CD14-positive monocyte (primary cell): ENCODE data around the gene SH2D7. TPM values are rescaled to one million over a fixed set of nuclear protein-coding genes. Genes with fewer than 3 reads are reported as not detected.

Experiments used
- DNase-seq, 3 donors: peaks; one replicate each; pipeline ENCODE4 v3.0.0-alpha.2; 2011 to 2022
- H2AFZ ChIP-seq: 2 replicates; pipeline ENCODE4 v1.6.0; 2012; ENCODE audit warnings: mild to moderate bottlenecking, low read depth, low read length, inconsistent platforms; ENCODE audit not compliant: insufficient read depth, poor library complexity, severe bottlenecking
- H3K27ac ChIP-seq, 2 donors: 1 replicate in 1 of 2; 2 replicates in 1 of 2; pipeline ENCODE4 v1.5.1; 2012 to 2013; ENCODE audit warnings: low read length in 2 of 2, control low read depth in 1 of 2, inconsistent platforms in 1 of 2, low read depth in 1 of 2, mild to moderate bottlenecking in 1 of 2
- H3K27me3 ChIP-seq, 2 donors: one replicate each; pipeline versions ENCODE4 v1.6.0 to v1.6.1; 2011 to 2013; ENCODE audit warnings: low read length in 2 of 2; ENCODE audit not compliant: control insufficient read depth in 2 of 2, insufficient read depth in 2 of 2
- H3K36me3 ChIP-seq, 2 donors: replicated peaks in 1 of 2; 1 replicate in 1 of 2; 2 replicates in 1 of 2; pipeline versions ENCODE4 v1.5.1 to v1.6.1; 2012 to 2013; ENCODE audit warnings: low read length in 2 of 2, control low read depth in 1 of 2, inconsistent platforms in 1 of 2, mild to moderate bottlenecking in 1 of 2; ENCODE audit not compliant: insufficient read depth in 2 of 2, control insufficient read depth in 1 of 2
- H3K4me1 ChIP-seq, 2 donors: 1 replicate in 1 of 2; 2 replicates in 1 of 2; pipeline versions ENCODE4 v1.5.1 to v1.6.1; 2012 to 2013; ENCODE audit warnings: low read length in 2 of 2, control low read depth in 1 of 2, inconsistent platforms in 1 of 2, mild to moderate bottlenecking in 1 of 2, moderate library complexity in 1 of 2; ENCODE audit not compliant: insufficient read depth in 2 of 2, control insufficient read depth in 1 of 2
- H3K4me2 ChIP-seq: replicated peaks from 2 replicates; pipeline ENCODE3; 2012; ENCODE audit warnings: low read length, moderate library complexity, mild to moderate bottlenecking; ENCODE audit not compliant: poor library complexity, severe bottlenecking; ENCODE audit errors: extremely low read depth
- H3K4me3 ChIP-seq, 3 experiments: fragments of 200-600 bp in 1 of 3; sonication (generic) in 1 of 3; replicated peaks in 1 of 3; 1 replicate in 2 of 3; 2 replicates in 1 of 3; pipeline ENCODE4 v1.5.1; 2011 to 2013; ENCODE audit warnings: low read length in 3 of 3, mild to moderate bottlenecking in 3 of 3, control low read depth in 2 of 3, low read depth in 2 of 3, inconsistent platforms in 1 of 3, moderate library complexity in 1 of 3
- H3K79me2 ChIP-seq: 2 replicates; pipeline ENCODE4 v1.6.0; 2012; ENCODE audit warnings: mild to moderate bottlenecking, control low read depth, inconsistent platforms, low read length, moderate library complexity; ENCODE audit not compliant: insufficient read depth
- H3K9ac ChIP-seq: 2 replicates; pipeline ENCODE4 v1.6.0; 2017; ENCODE audit warnings: low read length, mild to moderate bottlenecking; ENCODE audit not compliant: insufficient read depth, poor library complexity, severe bottlenecking
- H3K9me3 ChIP-seq, 2 donors: replicated peaks in 1 of 2; 1 replicate in 1 of 2; 2 replicates in 1 of 2; pipeline versions ENCODE4 v1.5.1 to v1.6.1; 2012 to 2013; ENCODE audit warnings: low read length in 2 of 2, control low read depth in 1 of 2; ENCODE audit not compliant: control insufficient read depth in 1 of 2, insufficient read depth in 1 of 2
- H4K20me1 ChIP-seq: 2 replicates; pipeline ENCODE4 v1.6.0; 2012; ENCODE audit warnings: mild to moderate bottlenecking, low read length, control low read depth, moderate library complexity; ENCODE audit not compliant: insufficient read depth
- H3K27ac Mint-ChIP-seq, 7 donors: one replicate each; pipeline ENCODE4 v1.8.0; 2020; ENCODE audit warnings: mild to moderate bottlenecking in 7 of 7, mixed read lengths in 7 of 7, moderate library complexity in 6 of 7, inconsistent platforms in 2 of 7
- H3K27me3 Mint-ChIP-seq, 3 donors: one replicate each; pipeline ENCODE4 v1.8.0; 2021 to 2022; ENCODE audit warnings: low read depth in 3 of 3, mild to moderate bottlenecking in 3 of 3, mixed read lengths in 3 of 3, moderate library complexity in 3 of 3, inconsistent platforms in 1 of 3
- H3K36me3 Mint-ChIP-seq, 2 donors: one replicate each; pipeline ENCODE4 v1.8.0; 2020; ENCODE audit warnings: mixed read lengths in 2 of 2, inconsistent platforms in 1 of 2, mild to moderate bottlenecking in 1 of 2
- H3K4me1 Mint-ChIP-seq: one replicate; pipeline ENCODE4 v1.8.0; 2020; ENCODE audit warnings: mild to moderate bottlenecking, mixed read lengths
- H3K4me3 Mint-ChIP-seq, 2 donors: one replicate each; pipeline ENCODE4 v1.8.0; 2020; ENCODE audit warnings: mild to moderate bottlenecking in 2 of 2, mixed read lengths in 2 of 2, moderate library complexity in 1 of 2
- H3K9me3 Mint-ChIP-seq, 7 donors: one replicate each; pipeline ENCODE4 v1.8.0; 2020 to 2022; ENCODE audit warnings: mixed read lengths in 7 of 7, mild to moderate bottlenecking in 6 of 7, moderate library complexity in 6 of 7, inconsistent platforms in 2 of 7
- CTCF ChIP-seq: fragments of 200-600 bp; IDR thresholded peaks from one replicate; pipeline ENCODE4 v1.8.0; 2022; ENCODE audit warnings: antibody characterized with exemption, mild to moderate bottlenecking
- WGBS: methylation state at CpG from one replicate; pipeline ENCODE4 v1.1.5; 2013; ENCODE audit warnings: missing lambda C conversion rate; ENCODE audit not compliant: insufficient coverage; 5-methylcytosine and 5-hydroxymethylcytosine counted together
- intact Hi-C, 2 donors: fragments of 100-400 bp; cut with micrococcal nuclease; formaldehyde crosslinking; loops; one replicate each; pipeline versions ENCODE4 v1.15.0 to v1.15.1; 2023
- polyA plus RNA-seq, 3 donors: library from polyadenylated mRNA; depleted of rRNA in 1 of 3; unstranded in 2 of 3; stranded (reverse) in 1 of 3; fragments of 300-500 nt in 2 of 3; fragments of >200 nt in 1 of 3; fragmentation: Illumina TruSeq in 2 of 3; gene quantifications; 1 replicate in 2 of 3; 2 replicates in 1 of 3; pipeline ENCODE4 v1.2.3, GENCODE V29; 2012 to 2021

Gene SH2D7
- polyA plus RNA-seq, 3 donors: not detected

DNA sequence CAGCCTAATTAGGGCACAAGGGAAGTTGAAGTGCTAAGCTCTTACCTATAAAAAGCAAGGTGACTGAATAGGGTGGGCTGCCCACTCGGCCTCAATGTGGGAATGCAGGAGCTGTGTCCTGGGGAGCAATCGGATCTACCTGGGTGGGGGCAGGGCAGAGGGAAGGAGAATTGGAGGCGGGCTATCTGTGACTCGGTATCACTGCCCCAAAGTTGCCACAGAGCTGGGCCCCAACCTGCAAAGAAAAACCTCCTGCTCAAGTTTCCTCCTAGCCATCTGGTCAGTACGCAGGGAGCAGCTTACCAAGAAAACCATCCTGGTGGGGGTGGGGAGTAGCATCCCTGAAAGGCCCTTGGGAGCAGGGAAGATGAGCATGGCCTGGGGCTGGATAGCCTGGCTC is 28.2 kb downstream of the SH2D7 start:
- no peak overlapping the region for H3K4me3 ChIP-seq
- no peaks in the 10 kb centered on the region for H3K4me1 Mint-ChIP-seq
- no peaks in the 10 kb centered on the region for H3K4me1 ChIP-seq
- TF ChIP-seq CTCF: no peak
- no peak overlapping the region for H2AFZ ChIP-seq
- H3K79me2 ChIP-seq: no peaks in the 10 kb centered on the region
- no peak for DNase-seq
- no peaks in the 10 kb centered on the region for H3K9me3 ChIP-seq
- WGBS: no CpG with 5 or more reads among the region's 5 CpGs
- H3K36me3 Mint-ChIP-seq: no peaks in the 10 kb centered on the region
- peaks cover 0 to 4% (median 0%) of the 10 kb centered on the region in 7 donors for H3K9me3 Mint-ChIP-seq
- H3K4me3 Mint-ChIP-seq: no peak overlapping the region
- no peak overlapping the region for H3K27ac Mint-ChIP-seq
- intact Hi-C loops: no loop called here
- no peak overlapping the region for H3K4me2 ChIP-seq
- H3K9ac ChIP-seq: no peak overlapping the region
- no peak overlapping the region for H3K27ac ChIP-seq
- no peaks in the 10 kb centered on the region for H3K36me3 ChIP-seq
- H3K27me3 ChIP-seq: no peaks in the 10 kb centered on the region
- peaks cover 0 to 5% (median 4%) of the 10 kb centered on the region in 3 donors for H3K27me3 Mint-ChIP-seq
- H4K20me1 ChIP-seq: no peaks in the 10 kb centered on the region

DNA sequence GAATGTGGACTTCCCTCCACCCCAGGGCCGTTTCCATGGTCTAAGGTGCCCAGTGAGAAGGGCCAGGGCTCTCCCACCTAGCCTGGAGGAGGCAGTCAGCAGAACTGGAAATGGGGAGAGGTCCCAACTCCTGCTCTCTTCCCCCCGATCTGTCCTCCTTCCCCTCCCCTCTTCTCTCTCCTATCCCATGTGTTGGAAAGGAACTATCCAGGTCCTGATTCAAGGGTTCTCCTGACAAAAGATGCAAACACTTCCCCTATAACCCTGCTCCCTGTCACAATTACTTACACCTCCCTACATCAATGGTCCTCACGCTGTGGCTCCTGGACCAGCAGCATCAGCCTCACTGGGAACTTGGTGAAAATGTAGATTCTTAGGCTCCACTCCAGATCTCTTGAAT is 32.9 kb downstream of the SH2D7 start:
- no peak overlapping the region for H3K4me3 ChIP-seq
- Mint-ChIP-seq H3K4me1 (peaks cover 6% of the 10 kb centered on the region), H3K27me3 (peaks cover 4 to 7% (median 6%) of the 10 kb centered on the region in 3 donors), H3K36me3 (no peaks in the 10 kb centered on the region), H3K27ac (no peak overlapping the region), H3K4me3 (no peak overlapping the region), H3K9me3 (peaks cover 0 to 4% (median 0%) of the 10 kb centered on the region in 7 donors)
- no peak overlapping the region for H3K4me2 ChIP-seq
- no peak overlapping the region for H3K9ac ChIP-seq
- intact Hi-C loops: loop anchor here in 1 of 2 donors (5.0 kb wide), 2 partner anchors 72 to 117 kb away; no protein-coding TSS in a partner anchor
- H2AFZ ChIP-seq: no peak overlapping the region
- no peaks in the 10 kb centered on the region for H4K20me1 ChIP-seq
- no peak for DNase-seq
- H3K27ac ChIP-seq: no peak overlapping the region
- no peaks in the 10 kb centered on the region for H3K36me3 ChIP-seq
- no peaks in the 10 kb centered on the region for H3K4me1 ChIP-seq
- H3K9me3 ChIP-seq: no peaks in the 10 kb centered on the region
- no CpG with 5 or more reads among the region's 3 CpGs for WGBS
- H3K27me3 ChIP-seq: peaks cover 0 to 1% of the 10 kb centered on the region in 2 donors
- H3K79me2 ChIP-seq: no peaks in the 10 kb centered on the region
- TF ChIP-seq CTCF: no peak
